ENCODE data around the gene COTL1.

COTL1 gene

GRCh38 chr16:84596161-84596560 lies 21.7 kb downstream of the COTL1 start:
- DNase-seq (ENCODE audit: low read depth in 2 of 2), result no peak

DNA sequence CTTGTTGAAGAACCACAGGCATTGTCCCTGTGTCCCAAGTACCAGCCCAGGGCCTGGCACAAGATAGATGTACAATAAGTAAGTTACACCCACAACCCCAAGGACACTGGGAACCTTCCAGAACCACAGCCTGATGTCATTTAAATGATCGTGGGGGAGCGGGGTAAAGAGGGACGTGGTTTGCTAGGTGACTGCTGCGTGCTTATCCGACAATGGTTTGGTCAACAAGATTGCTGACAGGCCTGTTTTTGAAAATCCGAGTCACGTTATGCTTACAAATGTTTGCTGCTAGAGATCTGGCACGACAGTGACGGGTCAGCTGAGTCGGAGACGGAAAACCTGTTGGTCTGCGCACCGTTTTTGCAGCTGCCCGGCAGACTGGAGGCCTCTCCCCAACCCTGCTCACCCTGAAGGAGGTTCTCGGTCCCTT lies 22.8 kb downstream of the COTL1 start:
- DNase-seq (ENCODE audit: low read depth in 2 of 2), result no peak

- no peak for DNase-seq (ENCODE audit: low read depth in 2 of 2)
Measured at GRCh38 chr16:84594725-84595038, 23.2 kb downstream of the COTL1 start.

GRCh38 chr16:84593825-84594724 lies 23.8 kb downstream of the COTL1 start:
- DNase-seq (ENCODE audit: low read depth in 2 of 2), result peak; percentile 46 to 54

DNA sequence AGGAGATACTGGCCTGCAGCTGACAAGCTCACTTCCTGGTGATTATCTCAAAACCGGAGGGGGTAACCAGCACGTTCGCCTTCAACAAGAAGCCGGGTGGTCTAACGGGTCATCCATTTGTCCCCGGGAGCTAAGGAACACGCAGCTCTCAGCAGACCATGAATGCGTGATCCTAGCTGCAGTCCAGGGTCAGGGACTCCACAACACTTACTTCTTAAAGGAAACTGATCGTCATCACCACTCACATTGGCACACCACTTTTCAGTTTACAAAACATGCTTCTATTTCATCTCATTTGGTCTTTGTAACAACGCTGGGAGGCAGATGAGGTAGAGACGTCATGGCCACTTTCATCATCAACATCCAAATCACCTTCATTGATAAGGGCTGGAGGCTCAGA lies 25.2 kb downstream of the COTL1 start:
- DNase-seq (ENCODE audit: low read depth in 2 of 2), result no peak

- DNase-seq (ENCODE audit: low read depth in 2 of 2), result no peak
Measured at GRCh38 chr16:84589975-84590719, 27.7 kb downstream of the COTL1 start.

GRCh38 chr16:84588991-84589390 lies 28.9 kb downstream of the COTL1 start:
- no peak for DNase-seq (ENCODE audit: low read depth in 2 of 2)

DNA sequence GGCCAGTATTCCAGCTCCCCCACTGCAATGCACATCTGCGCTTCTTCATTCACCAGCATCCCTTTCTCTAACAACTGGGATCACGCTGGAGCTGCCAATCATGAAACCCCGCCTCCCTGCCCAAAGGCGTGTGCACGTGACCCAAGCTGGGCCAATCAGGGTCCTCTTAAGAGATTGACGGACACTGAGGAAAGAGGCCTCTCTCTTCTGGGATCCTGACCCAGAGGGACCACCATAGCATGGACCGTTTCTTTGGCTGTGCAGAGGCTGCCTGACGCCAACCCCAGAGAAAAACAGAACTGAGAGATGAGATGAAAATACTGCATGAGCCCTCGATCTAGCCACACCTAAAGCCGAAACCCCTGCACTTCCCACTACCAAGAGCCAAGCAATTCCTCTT lies 32.0 kb downstream of the COTL1 start:
- no peak for DNase-seq (ENCODE audit: low read depth in 2 of 2)

DNA sequence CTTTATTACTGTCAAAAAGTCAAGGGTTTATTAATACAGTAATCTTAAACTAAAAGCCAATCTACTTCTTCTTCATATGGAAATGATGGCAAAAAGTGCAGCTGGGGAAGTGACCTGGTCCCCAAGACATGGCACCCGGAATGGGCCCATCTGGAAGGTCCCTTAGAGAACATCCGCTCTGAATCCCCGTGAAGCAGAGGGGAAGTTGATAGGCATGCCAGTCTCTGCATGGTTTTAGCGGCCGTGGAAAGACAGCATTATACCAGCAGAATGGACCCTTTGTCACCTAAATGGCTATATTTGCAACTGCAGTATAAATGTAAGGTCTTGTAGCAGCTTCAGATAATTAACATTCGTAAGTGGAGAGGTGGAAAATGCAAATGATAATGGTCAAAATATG lies 32.4 kb downstream of the COTL1 start:
- no peak for DNase-seq (ENCODE audit: low read depth in 2 of 2)

GRCh38 chr16:84584678-84585077 lies 33.2 kb downstream of the COTL1 start:
- DNase-seq (ENCODE audit: low read depth in 2 of 2), result no peak

DNA sequence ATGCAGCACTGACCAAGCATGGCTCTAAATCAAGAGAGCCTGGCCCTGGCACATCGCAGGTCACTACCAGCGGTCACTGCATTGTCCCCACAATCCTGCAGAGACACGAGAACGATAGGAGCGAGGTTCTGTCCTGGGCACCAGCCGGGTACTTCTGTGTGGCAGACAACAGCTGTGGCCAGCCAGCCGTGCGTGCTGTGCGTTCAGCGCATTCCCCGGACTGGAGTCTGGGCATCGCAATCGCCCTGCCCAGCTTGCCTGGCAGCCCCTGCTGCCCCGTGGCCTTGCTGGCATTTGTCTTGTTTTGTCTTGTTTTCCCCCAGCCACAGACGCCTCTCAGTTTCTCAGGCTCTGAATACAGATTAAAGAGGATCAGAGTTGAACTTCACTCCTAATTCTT lies 33.9 kb downstream of the COTL1 start:
- no peak for DNase-seq (ENCODE audit: low read depth in 2 of 2)

GRCh38 chr16:84582958-84583516 lies 34.8 kb downstream of the COTL1 start:
- DNase-seq (ENCODE audit: low read depth in 2 of 2), result no peak

DNA sequence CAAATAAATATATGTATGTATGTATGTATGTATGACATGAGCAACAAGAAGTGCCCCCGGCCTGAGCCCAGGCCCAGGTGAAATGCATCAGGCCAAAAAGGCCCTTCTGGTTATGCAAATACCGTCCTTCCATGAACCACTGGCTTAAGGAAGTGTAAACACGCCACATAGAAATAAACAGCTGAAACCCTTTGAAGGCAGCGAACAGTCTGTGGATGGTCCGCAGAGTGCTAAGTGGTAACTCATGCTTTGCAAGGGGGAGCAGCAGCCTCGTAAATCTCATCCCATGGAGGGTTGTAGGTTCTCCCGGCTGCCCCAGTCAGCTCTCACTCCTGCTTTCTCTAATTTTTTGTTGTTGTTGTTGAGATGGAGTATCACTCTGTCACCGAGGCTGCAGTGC lies 36.7 kb downstream of the COTL1 start:
- DNase-seq (ENCODE audit: low read depth in 2 of 2), result no peak

- no peak for DNase-seq (ENCODE audit: low read depth in 2 of 2)
Measured at GRCh38 chr16:84579936-84580335, 37.9 kb downstream of the COTL1 start.

GRCh38 chr16:84578538-84579126 lies 39.2 kb downstream of the COTL1 start:
- no peak for DNase-seq (ENCODE audit: low read depth in 2 of 2)

GRCh38 chr16:84577034-84577803 lies 40.7 kb downstream of the COTL1 start:
- no peak for DNase-seq (ENCODE audit: low read depth in 2 of 2)

DNA sequence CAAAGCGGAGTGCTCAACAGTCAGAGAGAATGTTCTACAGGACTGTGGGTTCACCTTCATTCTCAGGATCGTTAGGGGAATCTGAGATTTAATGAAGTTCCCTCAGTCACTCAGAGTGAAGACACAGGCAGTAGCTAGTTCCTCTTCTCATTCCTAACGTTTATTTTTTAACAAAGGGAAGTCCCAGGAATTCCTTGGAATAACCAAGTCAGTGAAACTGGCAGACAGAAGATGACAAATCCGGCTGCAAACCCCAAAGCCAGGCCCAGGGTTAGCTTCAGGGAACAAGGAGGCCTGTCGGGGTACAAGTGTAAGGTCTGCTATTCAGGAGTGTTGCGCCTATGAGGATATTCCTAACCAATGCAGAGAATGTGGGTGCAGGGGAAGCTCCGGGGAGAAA lies 42.0 kb downstream of the COTL1 start:
- DNase-seq (ENCODE audit: low read depth in 2 of 2), result no peak

DNA sequence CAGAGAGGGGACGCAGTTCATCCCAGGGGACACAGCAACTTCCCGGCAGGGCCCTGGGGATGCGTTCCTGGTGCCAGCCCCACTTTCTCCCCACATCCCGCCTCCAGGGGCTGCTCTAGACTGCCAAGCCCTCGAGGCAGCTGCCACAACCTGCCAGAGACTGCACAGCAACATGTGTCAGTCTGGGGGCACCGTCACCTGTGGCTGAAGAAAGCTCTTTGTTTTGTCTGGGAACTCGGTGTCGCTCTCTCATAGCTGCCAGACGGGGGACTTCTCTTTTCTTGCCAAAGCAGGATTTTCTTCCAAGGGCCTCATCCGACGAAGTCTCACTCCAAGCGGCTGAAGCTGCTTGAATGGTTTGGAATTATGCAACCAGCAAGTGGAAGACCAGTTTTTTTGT lies 43.7 kb downstream of the COTL1 start:
- DNase-seq (ENCODE audit: low read depth in 2 of 2), result no peak

DNA sequence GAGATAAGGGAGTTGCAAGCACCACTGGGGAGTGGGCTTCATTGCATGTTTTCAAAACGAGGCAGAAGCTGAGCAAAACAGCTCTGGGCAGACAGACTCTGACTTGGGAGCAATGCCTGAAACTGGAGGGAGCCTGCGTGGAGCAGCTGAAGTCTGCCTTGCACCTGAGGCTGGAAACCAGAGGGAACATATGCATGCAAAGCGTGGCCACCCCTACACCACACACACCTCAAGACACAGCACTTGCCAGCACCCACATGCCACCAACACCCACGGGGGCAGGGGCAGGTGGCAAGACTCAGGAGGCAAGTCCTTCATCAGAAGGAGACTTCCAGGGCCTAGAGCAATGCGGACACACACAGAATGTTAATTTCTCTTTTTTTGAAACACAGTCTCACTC lies 45.8 kb downstream of the COTL1 start:
- DNase-seq (ENCODE audit: low read depth in 2 of 2), result no peak

DNA sequence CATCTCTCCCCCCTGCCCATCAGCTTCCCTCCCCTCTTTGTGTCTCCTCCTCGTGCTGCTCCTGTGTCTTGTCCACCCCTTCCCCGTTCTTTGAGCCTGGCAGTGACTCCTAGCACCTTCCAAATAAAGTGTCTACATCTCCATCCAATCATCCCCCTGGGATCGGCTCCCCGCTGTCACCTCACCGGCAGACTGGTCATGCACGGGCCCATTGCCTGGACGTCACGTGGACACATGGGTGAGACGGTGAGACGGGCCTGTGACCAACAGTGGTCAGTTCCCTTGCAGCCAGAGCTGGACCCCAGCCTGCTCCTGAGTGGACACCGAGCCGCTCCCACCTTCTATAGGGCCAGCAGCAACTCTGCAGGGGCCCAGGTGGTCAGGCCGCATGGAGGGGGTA lies 46.4 kb downstream of the COTL1 start:
- DNase-seq (ENCODE audit: low read depth in 2 of 2), result no peak

DNA sequence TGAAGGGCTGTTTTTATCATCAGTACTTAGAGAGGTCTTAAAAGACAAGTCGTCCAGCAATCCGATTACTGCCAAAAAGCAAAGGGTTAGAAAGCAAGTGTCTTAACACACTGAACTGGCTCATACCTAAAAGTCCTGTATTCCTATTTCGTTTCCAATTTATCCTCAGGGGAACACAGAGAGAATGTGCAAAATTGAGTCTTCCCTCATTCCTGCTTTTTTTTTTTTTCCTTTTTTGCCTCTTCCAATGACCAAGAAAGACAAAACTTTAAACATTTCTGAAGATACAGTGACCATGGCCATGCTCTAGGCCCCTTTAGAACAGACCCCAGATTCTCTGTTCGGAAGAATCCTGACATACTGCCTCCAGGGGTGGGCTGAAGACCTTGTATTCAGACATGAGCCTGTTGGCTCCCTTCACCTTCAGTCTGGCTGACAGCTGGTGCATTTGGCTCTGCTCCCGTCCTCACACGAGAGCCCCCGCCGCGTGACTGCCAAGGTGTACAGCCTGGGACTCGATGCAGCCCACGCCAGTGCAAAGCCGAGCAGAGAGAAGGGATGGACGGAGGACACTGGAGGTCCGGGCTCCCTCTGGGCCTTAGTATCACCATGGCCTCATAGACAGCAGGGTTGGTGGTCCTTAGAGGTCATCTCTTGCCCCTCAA lies 47.0 kb downstream of the COTL1 start:
- DNase-seq (ENCODE audit: low read depth in 2 of 2), result no peak
